ENCODE measurements around the gene TTLL13. TPM values are rescaled to one million over a fixed set of nuclear protein-coding genes. Genes with fewer than 3 reads are reported as not detected.

The TTLL13 gene
- polyA plus RNA-seq, 1 of the 3 experiments (the other 2 are of a cell fraction): 0.03 TPM

GRCh38 chr15:90243943-90244639, 5.3 kb upstream of the TTLL13 start:
- WGBS (ENCODE audit: low lambda C conversion rate): 84% methylated on average over 8 of the region's 10 CpGs
- no peaks in the 10 kb centered on the region for H3K36me3 ChIP-seq (replicated peaks in 1 of 2; ENCODE audit: control insufficient read depth in 1 of 2, insufficient read depth in 2 of 2, low read length in 1 of 2)
- TF ChIP-seq CTCF (IDR thresholded peaks at IDR 0.05) (no peak), GABPA (IDR thresholded peaks at IDR 0.05; ENCODE audit: low read depth) (no peak), USF1 (IDR thresholded peaks at IDR 0.05; ENCODE audit: borderline replicate concordance, low read depth) (no peak), ZBTB33 (IDR thresholded peaks at IDR 0.05; ENCODE audit: borderline replicate concordance, low read depth) (no peak), FOSL2 (IDR thresholded peaks at IDR 0.05; ENCODE audit: borderline replicate concordance, low read depth) (no peak), RFX5 (IDR thresholded peaks at IDR 0.05; ENCODE audit: low read length) (no peak), JUND (IDR thresholded peaks at IDR 0.05) (no peak), RCOR1 (IDR thresholded peaks at IDR 0.05; ENCODE audit: low read length) (no peak), CHD2 (IDR thresholded peaks at IDR 0.05; ENCODE audit: low read length, partially characterized antibody) (no peak), SMC3 (IDR thresholded peaks at IDR 0.05; ENCODE audit: low read depth, low read length) (no peak), USF2 (IDR thresholded peaks at IDR 0.05; ENCODE audit: borderline replicate concordance, low read depth, low read length) (no peak), RAD21 (IDR thresholded peaks at IDR 0.05; ENCODE audit: low read length) (no peak), PBX3 (IDR thresholded peaks at IDR 0.05) (no peak), RXRA (IDR thresholded peaks at IDR 0.05; ENCODE audit: borderline replicate concordance, low read depth) (no peak), SIN3A (IDR thresholded peaks at IDR 0.05; ENCODE audit: borderline replicate concordance, low read depth, low read length) (no peak)
- DNase-seq: no peak
- H3F3A ChIP-seq (replicated peaks; ENCODE audit: insufficient read depth): peaks cover 8% of the 10 kb centered on the region
- H3K9me3 ChIP-seq: no peaks in the 10 kb centered on the region
- H3K27me3 ChIP-seq (ENCODE audit: insufficient read depth): no peaks in the 10 kb centered on the region
- H3K9me2 ChIP-seq: no peaks in the 10 kb centered on the region
- H3K4me2 ChIP-seq: no peak overlapping the region
- no peak overlapping the region for H3K27ac ChIP-seq (ENCODE audit: low read depth in 2 of 2, low read length in 1 of 2)
- no peaks in the 10 kb centered on the region for H3K4me1 ChIP-seq (ENCODE audit: control insufficient read depth in 1 of 2, insufficient read depth in 2 of 2, low read depth in 1 of 2, low read length in 1 of 2)
- POLR2A ChIA-PET: no interaction called here
- H3K9ac ChIP-seq: no peak overlapping the region
- H4K20me1 ChIP-seq (ENCODE audit: insufficient read depth): no peaks in the 10 kb centered on the region
- CTCF ChIA-PET: interaction anchor here (1.0 kb wide), 1 partner anchor 101 kb away, joined by 3 read pairs; no protein-coding TSS in a partner anchor
- no peaks in the 10 kb centered on the region for H3K79me2 ChIP-seq (ENCODE audit: insufficient read depth)
- no peak overlapping the region for H3K4me3 ChIP-seq (ENCODE audit: low read depth in 2 of 2, low read length in 1 of 2)
- no peak overlapping the region for H2AFZ ChIP-seq (ENCODE audit: low read depth)
